HFF-Myc (cell line): Measurements from ENCODE around the gene CARD9.
"Not testable (repeated sequence)": the region's sequence is repeated elsewhere in the genome, so short reads cannot be mapped to it uniquely, and the experiment has no call there.

Experiments used
- DNase-seq: peaks from one replicate; pipeline ENCODE4 v3.0.0-alpha.2; 2011; ENCODE audit warnings: low read depth; ENCODE audit errors: extremely low read depth
- H3K4me3 ChIP-seq: replicated peaks from 2 replicates; pipeline ENCODE4 v1.5.1; 2011; ENCODE audit warnings: low read depth, mild to moderate bottlenecking, control low read depth, low read length
- TF ChIP-seq, protein P1 (sequence below): IDR thresholded peaks from 2 replicates; pipeline ENCODE4 v1.5.1; 2012; ENCODE audit warnings: mild to moderate bottlenecking, low read depth, low read length, control low read depth; ENCODE audit errors: missing control alignments

Gene CARD9

GRCh38 chr9:136322756-136323330 is 50.6 kb downstream of the CARD9 start:
- H3K4me3 ChIP-seq, result no peak overlapping the region
- TF ChIP-seq, protein P1, sequence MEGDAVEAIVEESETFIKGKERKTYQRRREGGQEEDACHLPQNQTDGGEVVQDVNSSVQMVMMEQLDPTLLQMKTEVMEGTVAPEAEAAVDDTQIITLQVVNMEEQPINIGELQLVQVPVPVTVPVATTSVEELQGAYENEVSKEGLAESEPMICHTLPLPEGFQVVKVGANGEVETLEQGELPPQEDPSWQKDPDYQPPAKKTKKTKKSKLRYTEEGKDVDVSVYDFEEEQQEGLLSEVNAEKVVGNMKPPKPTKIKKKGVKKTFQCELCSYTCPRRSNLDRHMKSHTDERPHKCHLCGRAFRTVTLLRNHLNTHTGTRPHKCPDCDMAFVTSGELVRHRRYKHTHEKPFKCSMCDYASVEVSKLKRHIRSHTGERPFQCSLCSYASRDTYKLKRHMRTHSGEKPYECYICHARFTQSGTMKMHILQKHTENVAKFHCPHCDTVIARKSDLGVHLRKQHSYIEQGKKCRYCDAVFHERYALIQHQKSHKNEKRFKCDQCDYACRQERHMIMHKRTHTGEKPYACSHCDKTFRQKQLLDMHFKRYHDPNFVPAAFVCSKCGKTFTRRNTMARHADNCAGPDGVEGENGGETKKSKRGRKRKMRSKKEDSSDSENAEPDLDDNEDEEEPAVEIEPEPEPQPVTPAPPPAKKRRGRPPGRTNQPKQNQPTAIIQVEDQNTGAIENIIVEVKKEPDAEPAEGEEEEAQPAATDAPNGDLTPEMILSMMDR, result no peak
- DNase-seq, result no peak

- H3K4me3 ChIP-seq, result no peak overlapping the region
- DNase-seq, result no peak
- TF ChIP-seq, protein P1, result no peak
Measured at GRCh38 chr9:136321561-136321960, 51.9 kb downstream of the CARD9 start.

DNA sequence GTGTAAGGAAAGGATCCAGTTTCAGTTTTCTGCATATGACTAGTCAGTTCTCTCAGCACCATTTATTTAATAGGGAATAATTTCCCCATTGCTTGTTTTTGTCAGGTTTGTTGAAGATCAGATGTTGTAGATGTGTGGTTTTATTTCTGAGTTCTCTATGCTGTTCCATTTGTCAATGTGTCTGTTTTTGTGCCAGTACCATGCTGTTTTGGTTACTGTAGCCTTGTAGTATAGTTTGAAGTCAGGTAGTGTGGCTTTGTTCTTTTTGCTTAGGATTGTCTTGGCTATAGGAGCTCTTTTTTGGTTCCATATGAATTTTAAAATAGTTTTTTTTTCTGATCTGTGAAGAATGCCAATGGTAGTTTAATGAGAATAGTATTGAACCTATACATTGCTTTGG is 52.5 kb downstream of the CARD9 start:
- not testable (repeated sequence) for H3K4me3 ChIP-seq, DNase-seq

DNA sequence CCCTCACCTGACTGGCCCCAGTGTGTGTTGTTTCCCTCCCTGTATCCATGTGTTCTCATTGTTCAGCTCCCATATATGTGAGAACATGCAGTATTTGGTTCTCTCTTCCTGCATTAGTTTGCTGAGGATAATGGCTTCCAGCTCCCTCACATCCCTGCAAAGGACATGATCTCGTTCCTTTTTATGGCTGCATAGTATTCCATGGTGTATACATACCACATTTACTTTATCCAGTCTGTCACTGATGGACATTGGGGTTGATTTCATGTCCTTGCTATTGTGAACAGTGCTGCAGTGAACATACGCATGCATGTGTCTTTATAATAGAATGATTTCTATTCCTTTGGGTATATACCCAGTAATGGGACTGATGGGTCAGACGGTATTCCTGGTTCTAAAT is 53.5 kb downstream of the CARD9 start:
- not testable (repeated sequence) for H3K4me3 ChIP-seq, DNase-seq

GRCh38 chr9:136319244-136319643 is 54.2 kb downstream of the CARD9 start:
- DNase-seq, H3K4me3 ChIP-seq: not testable (repeated sequence)

DNA sequence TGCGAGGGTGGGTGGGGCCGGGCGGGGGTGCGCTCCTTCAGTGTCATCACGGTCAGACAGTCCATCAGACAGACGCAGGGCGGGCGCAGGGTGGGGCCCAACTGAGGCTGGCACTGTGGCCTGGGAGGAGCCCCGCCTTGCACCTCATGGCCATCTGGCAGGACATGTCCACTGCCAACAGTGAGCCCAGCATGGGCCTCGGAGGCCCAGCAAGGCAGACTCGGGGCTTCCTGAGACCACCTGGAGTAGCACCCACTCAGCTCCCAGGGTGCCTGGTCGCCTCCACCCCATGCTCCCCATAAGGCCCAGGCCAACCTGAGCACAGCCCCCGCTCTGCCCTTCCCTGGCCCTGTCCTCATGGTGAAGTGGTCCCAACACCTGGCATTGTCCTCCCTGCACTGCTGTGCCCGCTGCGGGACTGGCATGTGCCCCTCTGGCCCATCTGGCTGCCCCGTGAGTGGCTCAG is 54.7 kb downstream of the CARD9 start:
- H3K4me3 ChIP-seq, result no peak overlapping the region
- TF ChIP-seq, protein P1, result no peak

DNA sequence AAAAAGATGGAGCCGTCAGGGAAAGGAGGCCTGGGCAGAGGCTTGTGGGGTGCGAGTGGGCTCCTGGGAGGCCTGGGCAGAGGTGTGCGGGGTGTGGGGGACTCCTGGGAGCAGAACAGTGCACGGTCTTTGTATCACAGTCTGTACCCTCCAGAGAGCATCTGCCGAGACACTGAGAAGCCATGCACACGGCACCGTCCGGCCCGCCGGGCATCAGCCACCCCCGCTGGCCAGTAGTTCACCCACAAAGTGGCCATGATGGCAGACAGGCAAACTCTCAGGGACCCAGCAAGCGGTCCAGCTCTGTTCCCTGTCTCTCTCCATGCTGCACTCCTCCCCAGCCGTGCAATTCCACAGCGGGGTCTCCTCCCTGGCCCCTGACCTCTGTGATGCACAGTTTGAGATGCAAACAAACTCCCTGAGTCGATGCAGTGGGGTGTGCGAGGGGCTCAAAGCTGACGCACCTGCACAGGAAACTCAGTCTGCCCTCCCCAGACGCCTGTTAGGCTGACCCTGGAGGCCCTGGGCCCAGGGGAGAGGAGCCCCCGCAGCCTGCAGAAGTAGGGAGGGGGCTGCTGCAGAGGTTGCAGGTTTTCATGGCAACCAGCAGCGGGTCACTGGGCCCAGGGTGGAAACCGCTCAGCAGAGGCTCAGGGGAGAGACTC is 55.2 kb downstream of the CARD9 start:
- TF ChIP-seq, protein P1, result no peak
- no peak overlapping the region for H3K4me3 ChIP-seq
- DNase-seq, result no peak

More for the DNA sequence above, 54.7 kb downstream of the CARD9 start:
- no peak for DNase-seq

DNA sequence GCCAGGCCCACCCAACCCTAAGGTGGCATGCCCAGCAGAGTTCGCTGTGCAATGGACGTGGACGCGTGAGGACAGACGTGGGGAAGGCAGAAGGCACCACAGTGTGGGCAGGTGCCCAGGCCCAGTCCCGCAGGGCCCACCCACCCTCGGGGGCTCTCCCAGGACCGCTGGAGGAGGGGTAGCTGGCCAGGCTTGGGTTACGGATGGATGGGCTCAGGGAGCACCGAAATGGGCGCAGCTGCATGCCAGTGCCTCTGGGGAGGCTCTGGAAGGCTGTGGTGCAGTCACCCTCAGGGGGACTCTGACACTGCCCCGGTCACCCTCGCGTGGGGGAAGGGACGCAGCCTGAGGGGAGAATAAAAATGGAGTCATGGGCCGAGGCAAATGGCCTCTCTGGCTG is 55.8 kb downstream of the CARD9 start:
- H3K4me3 ChIP-seq, result no peak overlapping the region
- DNase-seq, result no peak
- TF ChIP-seq, protein P1, result no peak
